SK-N-SH (cell line): ENCODE data around the gene ZFP36. TPM values are rescaled to one million over a fixed set of nuclear protein-coding genes. Genes with fewer than 3 reads are reported as not detected.
A peak's percentile ranks its signal among the peaks of the same experiment; 100 is the strongest.

Experiments
- CTCF ChIA-PET: fragments of 300-600, 350-600 bp; formaldehyde crosslinking; extraction: SDS; loops from one replicate; lab custom pipeline; 2021; lab: Yijun Ruan, JAX
- POLR2A ChIA-PET: fragments of 350-600 bp; sonication (Branson Sonifier 250); formaldehyde crosslinking; extraction: SDS; loops from one replicate; lab custom pipeline; 2020; ENCODE audit warnings: antibody characterized with exemption, inconsistent platforms; lab: Yijun Ruan, JAX
- DNase-seq: peaks from one replicate; pipeline ENCODE4 v3.0.0; 2012
- H2AFZ ChIP-seq: fragments of 200-600 bp; sonication (generic); 2 replicates; pipeline ENCODE4 v1.8.1; 2016; ENCODE audit warnings: antibody characterized with exemption, mild to moderate bottlenecking, low read depth
- H3F3A ChIP-seq: fragments of 200-600 bp; sonication (generic); replicated peaks from 2 replicates; pipeline ENCODE3; 2016; ENCODE audit warnings: antibody characterized with exemption, mild to moderate bottlenecking; ENCODE audit not compliant: insufficient read depth
- H3K27ac ChIP-seq, 2 experiments: fragments of 200-500 bp in 1 of 2; fragments of 200-600 bp in 1 of 2; sonication (Bioruptor generic) in 1 of 2; sonication (generic), shearing (Covaris generic) in 1 of 2; 2 replicates each; pipeline versions ENCODE4 v1.5.1 to v1.6.1; 2014 to 2016; ENCODE audit warnings: low read depth in 2 of 2, inconsistent platforms in 1 of 2, low read length in 1 of 2, mild to moderate bottlenecking in 1 of 2, mixed read lengths in 1 of 2
- H3K27me3 ChIP-seq: fragments of 200-600 bp; sonication (generic), shearing (Covaris generic); 2 replicates; pipeline ENCODE4 v1.6.1; 2016; ENCODE audit warnings: mixed run types; ENCODE audit not compliant: insufficient read depth
- H3K36me3 ChIP-seq, 2 experiments: fragments of 200-500 bp in 1 of 2; fragments of 200-600 bp in 1 of 2; sonication (Bioruptor generic) in 1 of 2; sonication (generic) in 1 of 2; replicated peaks in 1 of 2; 2 replicates each; pipeline versions ENCODE3 to v1.5.1; 2014 to 2016; ENCODE audit warnings: low read length in 1 of 2, mild to moderate bottlenecking in 1 of 2; ENCODE audit not compliant: insufficient read depth in 2 of 2, control insufficient read depth in 1 of 2
- H3K4me1 ChIP-seq, 2 experiments: fragments of 200-500 bp in 1 of 2; fragments of 200-600 bp in 1 of 2; sonication (Bioruptor generic) in 1 of 2; sonication (generic), shearing (Covaris generic) in 1 of 2; 2 replicates each; pipeline versions ENCODE4 v1.5.1 to v1.6.1; 2014 to 2016; ENCODE audit warnings: low read depth in 1 of 2, low read length in 1 of 2, mixed run types in 1 of 2; ENCODE audit not compliant: insufficient read depth in 2 of 2, control insufficient read depth in 1 of 2
- H3K4me2 ChIP-seq: fragments of 200-600 bp; sonication (generic), shearing (Covaris generic); 2 replicates; pipeline ENCODE4 v1.6.1; 2017; ENCODE audit warnings: mixed run types
- H3K4me3 ChIP-seq, 2 experiments: fragments of 200-500 bp in 1 of 2; fragments of 200-600 bp in 1 of 2; sonication (Bioruptor generic) in 1 of 2; sonication (generic), shearing (Covaris generic) in 1 of 2; 2 replicates each; pipeline versions ENCODE4 v1.5.1 to v1.8.1; 2014 to 2016; ENCODE audit warnings: low read depth in 2 of 2, inconsistent platforms in 1 of 2, low read length in 1 of 2, mild to moderate bottlenecking in 1 of 2, mixed read lengths in 1 of 2, moderate library complexity in 1 of 2
- H3K79me2 ChIP-seq: fragments of 200-600 bp; sonication (generic); 2 replicates; pipeline ENCODE4 v1.8.1; 2017; ENCODE audit warnings: mild to moderate bottlenecking; ENCODE audit not compliant: insufficient read depth
- H3K9ac ChIP-seq: fragments of 200-600 bp; sonication (generic); 2 replicates; pipeline ENCODE4 v1.6.1; 2017; ENCODE audit warnings: mixed run types
- H3K9me2 ChIP-seq: fragments of 200-600 bp; sonication (generic); 2 replicates; pipeline ENCODE4 v1.6.1; 2017; ENCODE audit warnings: mixed run types
- H3K9me3 ChIP-seq: fragments of 200-600 bp; sonication (generic); 2 replicates; pipeline ENCODE4 v1.6.1; 2017; ENCODE audit warnings: mixed run types, mild to moderate bottlenecking, moderate library complexity
- H4K20me1 ChIP-seq: fragments of 200-600 bp; sonication (generic); 2 replicates; pipeline ENCODE4 v1.6.1; 2017; ENCODE audit warnings: mild to moderate bottlenecking, mixed run types; ENCODE audit not compliant: insufficient read depth
- CTCF ChIP-seq: fragments of 200-600 bp; sonication (generic); IDR thresholded peaks from 2 replicates; pipeline ENCODE4 v1.6.1; 2017; ENCODE audit warnings: antibody characterized with exemption, mild to moderate bottlenecking, moderate library complexity
- ELF1 ChIP-seq: IDR thresholded peaks from 2 replicates; pipeline ENCODE4 v1.4.0; 2012
- FOSL2 ChIP-seq: IDR thresholded peaks from 2 replicates; pipeline ENCODE4 v1.4.0; 2012; ENCODE audit warnings: low read depth, mild to moderate bottlenecking, moderate library complexity, borderline replicate concordance
- FOXJ3 ChIP-seq: sonication (generic); formaldehyde crosslinking; IDR thresholded peaks from 2 replicates; pipeline ENCODE4 v1.5.1; 2020; ENCODE audit warnings: mild to moderate bottlenecking, missing genetic modification reagents
- FOXM1 ChIP-seq: IDR thresholded peaks from 2 replicates; pipeline ENCODE4 v1.4.0; 2012; ENCODE audit warnings: low read depth, mild to moderate bottlenecking
- GABPA ChIP-seq: IDR thresholded peaks from 2 replicates; pipeline ENCODE4 v1.4.0; 2012; ENCODE audit warnings: low read depth, mild to moderate bottlenecking
- IRF3 ChIP-seq: fragments of 150-350 bp; IDR thresholded peaks from 2 replicates; pipeline ENCODE4 v1.6.1; 2016; ENCODE audit warnings: mild to moderate bottlenecking, low read depth, low read length
- MAX ChIP-seq: IDR thresholded peaks from 2 replicates; pipeline ENCODE4 v1.4.0; 2012; ENCODE audit warnings: low read depth
- MXI1 ChIP-seq: IDR thresholded peaks from 2 replicates; pipeline ENCODE4 v1.6.1; 2012; ENCODE audit warnings: mild to moderate bottlenecking, low read depth, low read length, improper control_type of control experiment
- NFIC ChIP-seq: IDR thresholded peaks from 2 replicates; pipeline ENCODE4 v1.4.0; 2012; ENCODE audit warnings: borderline replicate concordance
- NRF1 ChIP-seq: IDR thresholded peaks from 2 replicates; pipeline ENCODE4 v1.6.1; 2012; ENCODE audit warnings: low read depth, mild to moderate bottlenecking, low read length
- PBX3 ChIP-seq: IDR thresholded peaks from 2 replicates; pipeline ENCODE4; 2012
- POLR2AphosphoS5 ChIP-seq: IDR thresholded peaks from 2 replicates; pipeline ENCODE4 v1.6.1; 2012; ENCODE audit warnings: low read depth, low read length
- RAD21 ChIP-seq: IDR thresholded peaks from 2 replicates; pipeline ENCODE4 v1.6.1; 2012; ENCODE audit warnings: mild to moderate bottlenecking, low read length
- REST ChIP-seq: IDR thresholded peaks from 2 replicates; pipeline ENCODE4 v1.6.1; 2012; ENCODE audit warnings: mild to moderate bottlenecking, low read depth, low read length, moderate library complexity
- RFX5 ChIP-seq: IDR thresholded peaks from 2 replicates; pipeline ENCODE4 v1.6.1; 2012; ENCODE audit warnings: mild to moderate bottlenecking, improper control_type of control experiment, low read length
- RXRA ChIP-seq: IDR thresholded peaks from 2 replicates; pipeline ENCODE4 v1.4.0; 2012; ENCODE audit warnings: low read depth, mild to moderate bottlenecking, borderline replicate concordance
- SMC3 ChIP-seq: IDR thresholded peaks from 2 replicates; pipeline ENCODE4 v1.6.1; 2012; ENCODE audit warnings: low read depth, low read length, improper control_type of control experiment
- TAF1 ChIP-seq: IDR thresholded peaks from 2 replicates; pipeline ENCODE4 v1.6.1; 2012; ENCODE audit warnings: low read depth, mild to moderate bottlenecking, low read length, moderate library complexity, borderline replicate concordance
- TCF12 ChIP-seq: IDR thresholded peaks from 2 replicates; pipeline ENCODE4 v1.4.0; 2012
- USF1 ChIP-seq: IDR thresholded peaks from 2 replicates; pipeline ENCODE4 v1.4.0; 2012; ENCODE audit warnings: low read depth, borderline replicate concordance
- USF2 ChIP-seq: fragments of 150-350 bp; IDR thresholded peaks from 2 replicates; pipeline ENCODE4 v1.6.1; 2017; ENCODE audit warnings: antibody characterized with exemption, low read length, low read depth, borderline replicate concordance
- WGBS: methylation state at CpG from one replicate; pipeline ENCODE4 v1.1.6; 2017; ENCODE audit warnings: low lambda C conversion rate; 5-methylcytosine and 5-hydroxymethylcytosine counted together
- polyA plus RNA-seq, 3 experiments: library from polyadenylated mRNA; depleted of rRNA; stranded (reverse); fragments of >200 nt; gene quantifications; 2 replicates each; pipeline ENCODE4 v1.2.3, GENCODE V29; 2012

The ZFP36 gene
- polyA plus RNA-seq, 1 of the 3 experiments (the other 2 are of a cell fraction) = 49.3 TPM

- no peaks in the 10 kb centered on the region for H3K27me3 ChIP-seq
- H3K36me3 ChIP-seq = peaks cover 0 to 7% of the 10 kb centered on the region in 2 experiments
- no peak for DNase-seq
- peaks cover 22 to 31% of the 10 kb centered on the region in 2 experiments; a peak in 3 of 4 replicates for H3K4me1 ChIP-seq
- peaks cover 19% of the 10 kb centered on the region for H3K79me2 ChIP-seq
- H3K9me3 ChIP-seq = no peaks in the 10 kb centered on the region
- peak overlapping the region; percentile 77 to 100 for H3K27ac ChIP-seq
- no peaks in the 10 kb centered on the region for H3K9me2 ChIP-seq
- peaks cover 44% of the 10 kb centered on the region for H3F3A ChIP-seq
- H4K20me1 ChIP-seq = peaks cover 16% of the 10 kb centered on the region
- POLR2A ChIA-PET = no interaction called here
- CTCF ChIA-PET = no interaction called here
- peak overlapping the region; percentile 41 to 54 for H3K4me3 ChIP-seq
- H3K9ac ChIP-seq = peak overlapping the region; percentile 97
- peak overlapping the region; percentile 98 for H3K4me2 ChIP-seq
- no peak overlapping the region for H2AFZ ChIP-seq
- 10% methylated on average over 17 of the region's 43 CpGs for WGBS
- peak; percentile 78 for TF ChIP-seq MAX
- TF ChIP-seq POLR2AphosphoS5 = peak; percentile 70; the same call in 1 of the 2 replicates
- TF ChIP-seq FOSL2 = peak; percentile 94
- peak; percentile 79 for TF ChIP-seq NFIC
- no peak for TF ChIP-seq RAD21
- no peak for TF ChIP-seq GABPA
- TF ChIP-seq USF2 = no peak
- peak; percentile 45 for TF ChIP-seq TCF12
- no peak for TF ChIP-seq IRF3
- no peak for TF ChIP-seq NRF1
- no peak; the same call in 1 of the 2 replicates for TF ChIP-seq FOXM1
- TF ChIP-seq FOXJ3 = no peak
- peak; percentile 37; the same call in 1 of the 2 replicates for TF ChIP-seq ELF1
- peak; percentile 49; the same call in 1 of the 2 replicates for TF ChIP-seq TAF1
- peak; percentile 54; the same call in 1 of the 2 replicates for TF ChIP-seq PBX3
- TF ChIP-seq REST = peak; percentile 20; the same call in 1 of the 2 replicates
- TF ChIP-seq RFX5 = no peak
- no peak for TF ChIP-seq SMC3
- 0 out of 2 replicates have a peak, but pooled peaks have one; percentile 12 for TF ChIP-seq USF1
- TF ChIP-seq RXRA = peak; percentile 96
- TF ChIP-seq CTCF = no peak
- no peak for TF ChIP-seq MXI1
These were observed 3.0 kb upstream of the ZFP36 start for GRCh38 chr19:39403331-39404312.
